Heart left ventricle (tissue), 13 donors: ENCODE data around the gene MGST3.

ENCODE experiments used
- POLR2A ChIP-seq, 2 donors: fragments of 450-650 bp; IDR thresholded peaks; one replicate each; pipeline ENCODE4 v1.6.1; 2017; ENCODE audit warnings: antibody characterized with exemption in 2 of 2, mild to moderate bottlenecking in 2 of 2, moderate library complexity in 2 of 2
- TF ChIP-seq, protein P1 (sequence below), 12 donors: fragments of 200-600 bp; sonication (generic) in 4 of 12; IDR thresholded peaks; one replicate each; pipeline versions ENCODE4 v1.5.0 to v1.8.0; 2018 to 2022; ENCODE audit warnings: antibody characterized with exemption in 12 of 12, mild to moderate bottlenecking in 5 of 12
- donor health status: ischemic (EF 13 %, LVEDD 7.1; RV severe dilation, severe dysfunction).
- donor health status: DM: no; HTN: yes; CAD: no.
- donor health status: DM: no; HTN: no; CAD: no.
- donor health status: ischemic (EF 25% LVEDD 6.9; RV normal size, moderate dysfunction).
- donor health status: ischemic (EF 25% LVEDD 5.7; RV mildly dilated, moderate dysfunction).
- donor health status: ischemic (EF 35%, LVEDD 5.7; RV mildly dilated, moderate dysfunction).
- donor health status: nonischemic (EF 11% LVEDD 7.7; RV severe dilation, severe dysfunction).
- donor health status: DM: yes; HTN: yes; CAD: no.
- donor health status: PGD.
- donor health status: ischemic (EF 29% LVEDD 5.4; RV normal size, mild dysfunction).
- donor health status: nonischemic (EF 23%, LVEDD 6.1; RV moderate dilation, normal function).

DNA sequence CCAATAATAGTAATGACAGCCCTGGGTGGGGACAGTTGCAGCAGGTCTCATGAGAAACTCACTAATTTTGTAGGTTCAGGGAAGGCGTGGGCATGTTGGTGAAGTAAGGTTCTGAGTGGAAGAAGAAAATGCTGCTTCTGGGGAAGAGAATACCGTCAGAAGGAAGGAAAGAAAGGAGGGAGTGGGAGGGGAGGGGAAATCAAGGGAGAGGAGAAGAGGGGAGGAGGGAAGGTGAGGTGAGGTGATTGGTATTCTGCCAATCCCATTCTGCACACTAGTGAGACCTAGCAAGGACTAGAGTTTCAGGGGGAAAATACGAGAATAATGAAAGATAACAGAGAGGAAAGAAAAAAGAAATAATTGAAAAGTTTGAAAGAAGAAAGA lies 32.4 kb upstream of the MGST3 start:
- TF ChIP-seq, protein P1, sequence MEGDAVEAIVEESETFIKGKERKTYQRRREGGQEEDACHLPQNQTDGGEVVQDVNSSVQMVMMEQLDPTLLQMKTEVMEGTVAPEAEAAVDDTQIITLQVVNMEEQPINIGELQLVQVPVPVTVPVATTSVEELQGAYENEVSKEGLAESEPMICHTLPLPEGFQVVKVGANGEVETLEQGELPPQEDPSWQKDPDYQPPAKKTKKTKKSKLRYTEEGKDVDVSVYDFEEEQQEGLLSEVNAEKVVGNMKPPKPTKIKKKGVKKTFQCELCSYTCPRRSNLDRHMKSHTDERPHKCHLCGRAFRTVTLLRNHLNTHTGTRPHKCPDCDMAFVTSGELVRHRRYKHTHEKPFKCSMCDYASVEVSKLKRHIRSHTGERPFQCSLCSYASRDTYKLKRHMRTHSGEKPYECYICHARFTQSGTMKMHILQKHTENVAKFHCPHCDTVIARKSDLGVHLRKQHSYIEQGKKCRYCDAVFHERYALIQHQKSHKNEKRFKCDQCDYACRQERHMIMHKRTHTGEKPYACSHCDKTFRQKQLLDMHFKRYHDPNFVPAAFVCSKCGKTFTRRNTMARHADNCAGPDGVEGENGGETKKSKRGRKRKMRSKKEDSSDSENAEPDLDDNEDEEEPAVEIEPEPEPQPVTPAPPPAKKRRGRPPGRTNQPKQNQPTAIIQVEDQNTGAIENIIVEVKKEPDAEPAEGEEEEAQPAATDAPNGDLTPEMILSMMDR (IDR thresholded peaks at IDR 0.05) = no peak
- TF ChIP-seq POLR2A (IDR thresholded peaks at IDR 0.05) = no peak
